Muscle of leg (tissue), 11 donors: ENCODE data around the gene CCNE1. TPM values are rescaled to one million over a fixed set of nuclear protein-coding genes. Genes with fewer than 3 reads are reported as not detected.
A peak's percentile ranks its signal among the peaks of the same experiment; 100 is the strongest.

Experiments
- DNase-seq: peaks from one replicate; pipeline ENCODE4 v3.0.0; 2013
- H3K27ac ChIP-seq: one replicate; pipeline ENCODE4 v1.5.1; 2013; ENCODE audit warnings: mild to moderate bottlenecking, low read length, control low read depth
- H3K27me3 ChIP-seq: one replicate; pipeline ENCODE4 v1.6.1; 2013; ENCODE audit warnings: low read length; ENCODE audit not compliant: control insufficient read depth, insufficient read depth
- H3K36me3 ChIP-seq: one replicate; pipeline ENCODE4 v1.6.1; 2013; ENCODE audit warnings: low read length; ENCODE audit not compliant: control insufficient read depth, insufficient read depth
- H3K4me1 ChIP-seq: one replicate; pipeline ENCODE4 v1.6.1; 2013; ENCODE audit warnings: low read length; ENCODE audit not compliant: control insufficient read depth, insufficient read depth
- H3K4me3 ChIP-seq: one replicate; pipeline ENCODE4 v1.5.1; 2013; ENCODE audit warnings: low read length, control low read depth
- H3K9me3 ChIP-seq: replicated peaks from 2 replicates; pipeline ENCODE4 v1.6.1; 2013; ENCODE audit warnings: low read depth, low read length; ENCODE audit not compliant: control insufficient read depth
- WGBS: methylation state at CpG from one replicate; pipeline ENCODE4 v1.1.5; 2013; ENCODE audit warnings: missing lambda C conversion rate; ENCODE audit not compliant: insufficient coverage; 5-methylcytosine and 5-hydroxymethylcytosine counted together
- polyA plus RNA-seq, 8 donors: library from polyadenylated mRNA; unstranded; fragments of 120-200 nt; gene quantifications; one replicate each; pipeline versions ENCODE4 v1.2.1 to v1.2.3, GENCODE V29; 2013; ENCODE audit warnings: inconsistent platforms in 1 of 8, low replicate concordance in 1 of 8; ENCODE audit not compliant: insufficient read length in 8 of 8, insufficient read depth in 1 of 8
- total RNA-seq: library from RNA; stranded (reverse); fragments of 120-200 nt; gene quantifications from one replicate; pipeline ENCODE4 v1.2.4, GENCODE V29; 2013

CCNE1 gene
- total and polyA plus RNA-seq, 9 donors = 18.0 to 24.9 (median 24.1) TPM

DNA sequence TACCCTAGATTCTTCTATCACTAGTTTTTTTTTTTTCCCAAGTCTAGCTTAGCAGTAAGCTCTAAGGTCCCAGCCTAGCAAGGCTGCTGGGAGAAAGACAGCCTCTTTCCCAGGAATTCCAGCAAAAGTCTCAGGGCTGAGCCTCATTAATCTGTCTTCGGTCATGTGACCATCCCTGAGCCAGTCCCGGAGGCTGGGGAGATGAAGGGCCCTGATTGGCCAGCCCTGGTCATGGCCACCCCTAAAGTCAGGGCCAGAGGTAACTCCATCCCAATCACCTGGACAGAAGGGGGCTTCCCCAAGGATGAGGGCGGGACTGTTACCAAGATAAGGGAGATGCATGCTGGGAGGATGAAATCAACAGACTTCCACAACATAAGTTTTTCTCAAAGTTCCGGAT lies 43.3 kb downstream of the CCNE1 start:
- WGBS = no CpG with 5 or more reads among the region's 4 CpGs
- Histone ChIP-seq H3K27ac (no peak overlapping the region), H3K9me3 (no peaks in the 10 kb centered on the region), H3K36me3 (no peaks in the 10 kb centered on the region), H3K4me3 (no peak overlapping the region), H3K4me1 (peaks cover 12% of the 10 kb centered on the region), H3K27me3 (no peaks in the 10 kb centered on the region)
- DNase-seq = no peak

DNA sequence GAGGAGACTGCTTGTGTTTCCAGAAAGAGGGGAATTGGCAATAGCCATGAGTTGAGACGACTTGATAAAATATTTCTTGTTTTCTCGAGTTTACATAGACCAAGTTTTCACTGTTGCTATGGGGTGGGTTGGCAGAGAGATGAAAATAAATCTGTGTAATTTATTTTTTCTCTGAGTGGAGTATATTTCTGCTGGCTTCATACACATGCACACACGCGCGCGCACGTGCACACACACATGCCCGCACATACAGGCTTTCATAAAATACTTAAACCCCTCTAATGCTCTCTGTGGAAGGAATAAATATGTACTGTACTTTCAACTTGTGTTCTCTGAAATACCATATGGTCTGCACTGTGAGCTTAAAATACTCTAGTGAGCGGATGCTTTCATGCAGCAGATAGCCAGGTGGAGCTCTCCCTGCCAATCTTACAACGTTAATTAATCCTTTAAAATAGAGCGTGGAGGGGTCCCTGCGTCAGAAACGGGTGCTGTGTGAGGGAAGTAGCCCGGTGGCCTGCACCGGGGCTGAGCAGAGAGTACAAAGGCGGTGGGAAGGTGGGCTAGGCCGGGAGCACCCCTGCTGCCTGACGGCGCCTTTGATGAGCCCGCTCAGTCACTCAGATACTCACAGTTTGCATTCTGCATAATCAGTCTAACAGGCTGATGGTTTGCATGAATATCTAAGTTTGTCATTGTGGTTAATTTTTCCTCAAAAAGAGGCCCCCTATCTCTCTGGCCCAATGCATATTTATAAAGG lies 44.1 kb downstream of the CCNE1 start:
- H3K4me1 ChIP-seq = peaks cover 12% of the 10 kb centered on the region
- H3K27ac ChIP-seq = peak overlapping the region; percentile 7
- H3K27me3 ChIP-seq = no peaks in the 10 kb centered on the region
- no peaks in the 10 kb centered on the region for H3K36me3 ChIP-seq
- peak; percentile 56 for DNase-seq
- no peaks in the 10 kb centered on the region for H3K9me3 ChIP-seq
- WGBS = no CpG with 5 or more reads among the region's 20 CpGs
- H3K4me3 ChIP-seq = no peak overlapping the region

DNA sequence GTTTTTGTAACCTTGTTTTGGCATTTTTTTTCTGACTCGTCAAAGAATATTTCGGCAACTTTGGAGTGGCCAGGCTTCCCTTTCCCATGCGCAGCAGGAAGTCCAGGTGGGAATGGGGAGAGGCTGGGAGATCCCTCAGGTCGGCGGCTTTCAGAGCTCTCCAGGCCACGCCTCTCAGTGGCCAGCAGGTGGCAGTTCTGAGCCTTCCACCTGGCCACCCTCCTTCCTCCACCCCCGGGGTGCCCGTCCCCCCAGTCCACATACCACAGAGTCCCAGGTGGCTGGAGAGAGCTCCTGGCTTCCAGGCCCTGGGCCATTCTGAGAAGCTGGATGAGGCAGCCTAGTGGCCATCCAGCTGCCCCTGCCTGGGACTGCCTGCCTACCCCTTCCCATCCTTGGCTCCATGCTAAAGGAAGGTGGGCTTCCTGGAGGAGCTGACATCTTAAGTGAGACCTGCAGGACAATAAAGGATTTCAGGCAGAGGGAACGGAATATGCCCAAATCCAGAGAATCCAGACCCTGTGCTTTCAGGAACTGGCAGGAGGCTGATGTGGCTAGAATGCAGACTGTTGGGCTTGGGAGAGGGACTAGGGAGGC lies 46.3 kb downstream of the CCNE1 start:
- 46% methylated on average over 4 of the region's 9 CpGs for WGBS
- H3K27ac ChIP-seq = no peak overlapping the region
- DNase-seq = no peak
- no peak overlapping the region for H3K4me3 ChIP-seq
- no peaks in the 10 kb centered on the region for H3K27me3 ChIP-seq
- no peaks in the 10 kb centered on the region for H3K9me3 ChIP-seq
- no peaks in the 10 kb centered on the region for H3K36me3 ChIP-seq
- H3K4me1 ChIP-seq = peaks cover 12% of the 10 kb centered on the region

DNA sequence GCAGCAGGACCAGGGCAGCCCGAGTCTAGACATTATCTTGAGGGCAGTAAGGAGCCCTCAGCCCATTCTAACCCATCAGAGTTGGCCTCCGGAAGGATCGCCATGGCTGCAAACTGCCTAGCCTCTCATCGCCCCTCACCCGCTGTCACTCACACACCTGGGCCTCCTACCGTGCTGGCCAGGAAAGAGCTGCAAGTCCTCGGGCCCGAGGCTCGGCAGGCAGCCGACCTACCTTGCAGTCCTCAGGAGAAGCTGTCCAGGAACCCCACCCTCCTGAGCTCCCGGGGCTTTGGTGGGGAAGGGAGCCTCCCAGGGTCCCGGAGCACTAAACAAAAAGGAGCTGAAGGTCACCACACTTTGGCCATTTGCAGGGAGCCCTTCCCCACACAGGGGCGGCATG lies 46.8 kb downstream of the CCNE1 start:
- H3K4me1 ChIP-seq = peaks cover 12% of the 10 kb centered on the region
- H3K36me3 ChIP-seq = no peaks in the 10 kb centered on the region
- H3K4me3 ChIP-seq = no peak overlapping the region
- 38% methylated on average over 8 of the region's 13 CpGs for WGBS
- H3K27ac ChIP-seq = no peak overlapping the region
- DNase-seq = no peak
- H3K9me3 ChIP-seq = no peaks in the 10 kb centered on the region
- H3K27me3 ChIP-seq = peaks cover 2% of the 10 kb centered on the region

DNA sequence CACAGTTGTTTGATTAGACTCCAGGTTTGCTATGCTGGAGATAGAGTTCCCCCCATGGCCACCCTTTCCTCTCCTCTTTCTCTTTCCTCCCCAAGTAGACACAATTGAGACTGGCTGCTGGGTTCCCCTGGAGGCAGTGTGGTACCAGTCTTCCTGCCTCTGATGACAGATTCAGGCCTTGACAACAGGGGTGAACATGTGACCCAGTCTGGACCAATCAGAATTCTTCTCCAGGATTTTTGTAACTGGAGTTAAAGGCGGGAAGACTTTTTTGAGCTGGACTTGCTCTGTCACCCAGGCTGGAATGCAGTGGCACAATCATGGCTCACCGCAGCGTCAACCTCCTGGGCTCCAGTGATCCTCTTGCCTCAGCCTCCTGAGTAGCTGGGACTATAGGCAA lies 48.7 kb downstream of the CCNE1 start:
- peaks cover 6% of the 10 kb centered on the region for H3K27me3 ChIP-seq
- no peak overlapping the region for H3K27ac ChIP-seq
- H3K4me3 ChIP-seq = no peak overlapping the region
- no peaks in the 10 kb centered on the region for H3K36me3 ChIP-seq
- WGBS = 87% methylated on average over 3 of the region's 3 CpGs
- peaks cover 10% of the 10 kb centered on the region for H3K4me1 ChIP-seq
- H3K9me3 ChIP-seq = no peaks in the 10 kb centered on the region
- DNase-seq = no peak

DNA sequence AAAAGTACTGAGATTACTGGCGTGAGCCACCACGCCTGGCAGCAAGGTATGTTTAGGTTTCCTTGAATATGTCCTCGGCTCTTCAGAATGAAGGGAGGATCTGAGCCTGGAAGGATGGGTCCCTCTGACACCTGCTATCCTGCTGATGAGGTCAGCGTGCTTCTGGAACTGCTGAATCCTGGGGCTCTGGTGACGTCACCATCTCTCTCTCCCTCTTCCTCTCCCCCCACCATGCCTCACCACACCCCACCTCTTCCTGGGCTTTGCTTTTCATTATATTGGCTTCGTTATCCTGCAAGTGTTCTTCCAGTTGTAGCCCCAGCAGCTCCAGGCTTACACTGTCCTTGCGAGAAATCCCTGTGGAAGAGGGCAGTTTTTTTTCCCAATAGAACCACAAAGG lies 49.8 kb downstream of the CCNE1 start:
- H3K9me3 ChIP-seq = no peaks in the 10 kb centered on the region
- no peaks in the 10 kb centered on the region for H3K36me3 ChIP-seq
- 73% methylated on average over 4 of the region's 7 CpGs for WGBS
- DNase-seq = no peak
- H3K27me3 ChIP-seq = peaks cover 6% of the 10 kb centered on the region
- no peaks in the 10 kb centered on the region for H3K4me1 ChIP-seq
- H3K4me3 ChIP-seq = no peak overlapping the region
- no peak overlapping the region for H3K27ac ChIP-seq

DNA sequence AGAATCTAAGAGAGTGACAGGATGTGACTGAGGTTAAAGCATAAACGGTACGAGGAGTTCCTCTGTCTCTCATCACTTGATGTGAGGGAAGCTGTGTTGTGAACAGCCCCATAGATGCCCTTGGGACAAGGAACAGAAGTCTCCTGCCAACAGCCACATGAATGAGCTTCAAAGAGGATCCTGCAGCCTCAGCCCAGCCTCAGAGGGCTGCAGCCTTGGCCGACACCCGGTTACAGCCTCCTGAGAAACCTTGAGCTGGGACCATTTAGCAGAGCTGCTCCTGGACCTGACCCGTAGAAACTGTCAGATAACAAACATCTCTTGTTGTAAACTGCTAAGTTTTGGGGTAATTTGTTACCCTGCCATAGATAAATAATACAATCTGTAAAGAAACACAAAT lies 54.2 kb downstream of the CCNE1 start:
- H3K27ac ChIP-seq = no peak overlapping the region
- H3K4me3 ChIP-seq = no peak overlapping the region
- no CpG with 5 or more reads among the region's 5 CpGs for WGBS
- H3K36me3 ChIP-seq = no peaks in the 10 kb centered on the region
- peaks cover 6% of the 10 kb centered on the region for H3K27me3 ChIP-seq
- no peaks in the 10 kb centered on the region for H3K4me1 ChIP-seq
- DNase-seq = no peak
- H3K9me3 ChIP-seq = peaks cover 6% of the 10 kb centered on the region

DNA sequence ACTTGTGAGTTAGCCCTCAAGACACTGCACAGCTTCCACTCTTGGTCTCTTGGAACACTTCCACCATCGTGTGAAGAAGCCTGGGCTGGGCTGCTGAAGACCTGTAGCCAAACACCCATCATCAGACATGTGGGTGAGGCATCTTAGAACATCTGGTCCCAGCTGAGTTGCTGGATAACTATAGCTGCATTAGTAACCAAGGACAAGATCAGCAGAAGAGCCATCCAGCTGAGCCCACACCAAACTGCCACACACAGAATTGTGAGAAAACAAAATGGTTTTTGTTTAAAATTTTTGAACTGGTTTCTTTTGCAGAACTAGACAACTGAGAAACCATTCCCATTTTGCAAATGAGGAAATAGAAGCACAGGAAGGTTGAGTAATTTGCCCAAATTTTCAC lies 56.2 kb downstream of the CCNE1 start:
- Histone ChIP-seq H3K36me3 (no peaks in the 10 kb centered on the region), H3K27me3 (peaks cover 13% of the 10 kb centered on the region), H3K27ac (no peak overlapping the region), H3K9me3 (peaks cover 6% of the 10 kb centered on the region), H3K4me1 (peaks cover 5% of the 10 kb centered on the region), H3K4me3 (no peak overlapping the region)
- whole genome bisulfite sequencing = 100% methylated on average over 1 of the region's 1 CpG
- no peak for DNase-seq

DNA sequence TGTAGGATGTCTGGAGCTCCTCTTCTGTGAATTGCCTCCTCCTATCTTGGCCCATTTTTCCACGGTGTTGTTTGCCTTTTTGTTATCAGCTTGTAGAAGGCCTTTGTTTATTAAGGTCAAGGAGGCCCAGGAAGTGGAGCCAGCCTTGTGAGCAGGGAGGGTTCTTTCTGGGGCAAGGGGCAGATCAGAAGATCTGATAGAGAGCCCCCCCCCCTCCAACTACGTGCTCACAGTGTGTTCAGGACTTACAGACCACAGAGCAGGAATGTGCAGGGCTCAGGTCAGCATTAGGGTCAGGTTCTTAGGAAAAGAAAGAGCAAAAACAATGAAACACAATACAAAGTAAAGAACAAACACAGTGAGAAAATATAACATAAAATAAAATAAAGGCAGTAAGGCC lies 59.4 kb downstream of the CCNE1 start:
- Histone ChIP-seq H3K9me3 (peaks cover 6% of the 10 kb centered on the region), H3K27ac (no peak overlapping the region), H3K4me3 (no peak overlapping the region), H3K27me3 (peaks cover 12% of the 10 kb centered on the region), H3K36me3 (no peaks in the 10 kb centered on the region), H3K4me1 (peaks cover 23% of the 10 kb centered on the region)
- no CpG with 5 or more reads among the region's 2 CpGs for WGBS
- DNase-seq = no peak

DNA sequence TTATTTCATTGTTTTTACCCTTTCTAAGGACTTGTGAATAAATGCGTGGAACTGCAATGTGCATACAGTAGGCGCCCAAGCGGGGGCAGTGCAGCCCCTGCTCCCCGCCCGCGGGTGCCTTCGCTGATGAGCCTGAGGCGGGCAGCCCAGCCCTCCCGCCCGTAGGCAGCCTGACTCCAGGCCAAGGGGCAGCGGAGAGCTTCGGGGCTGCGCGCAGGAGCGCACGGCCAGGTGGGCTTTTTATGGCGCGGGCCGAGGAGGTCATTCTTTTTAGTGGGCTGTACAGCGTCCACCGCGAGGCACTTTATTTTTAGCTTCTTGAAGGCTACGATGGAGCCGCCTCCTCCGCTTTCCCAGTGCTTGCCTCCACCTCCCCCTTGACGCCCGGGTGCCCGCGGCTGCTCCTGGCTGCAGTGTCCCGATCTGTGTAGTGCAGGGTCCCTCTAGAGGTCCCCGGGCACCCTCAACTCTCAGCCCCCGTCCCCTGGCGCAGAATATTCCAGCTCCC lies 60.5 kb downstream of the CCNE1 start:
- H3K27me3 ChIP-seq = peaks cover 12% of the 10 kb centered on the region
- DNase-seq = peak; percentile 27
- H3K9me3 ChIP-seq = peaks cover 6% of the 10 kb centered on the region
- WGBS = 11% methylated on average over 31 of the region's 33 CpGs
- H3K4me3 ChIP-seq = no peak overlapping the region
- H3K4me1 ChIP-seq = peaks cover 27% of the 10 kb centered on the region
- H3K27ac ChIP-seq = no peak overlapping the region
- no peaks in the 10 kb centered on the region for H3K36me3 ChIP-seq
